ENCODE results near the gene SPTAN1.
"Not testable (repeated sequence)": the region's sequence is repeated elsewhere in the genome, so short reads cannot be mapped to it uniquely, and the experiment has no call there.

The SPTAN1 gene

DNA sequence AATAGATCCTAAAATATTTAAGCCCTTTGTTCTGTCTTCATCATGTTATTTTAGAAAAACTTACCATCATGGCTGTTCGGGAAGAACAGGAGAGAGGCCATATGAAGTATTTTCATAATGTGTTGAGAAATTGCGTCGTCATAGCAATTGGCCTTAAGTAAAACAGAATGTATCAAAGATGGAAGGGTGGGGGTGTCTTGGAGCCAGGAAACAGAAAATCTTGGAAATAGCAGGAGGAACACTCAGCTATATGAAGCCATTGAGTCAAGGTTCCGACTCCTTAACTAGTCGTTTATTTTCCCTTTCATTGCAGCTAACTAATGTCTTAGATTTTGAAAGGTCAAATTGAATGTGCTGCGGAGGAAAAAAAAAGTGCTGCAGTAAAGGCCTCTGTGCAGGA is 1.3 kb downstream of the SPTAN1 start:
- no peak for DNase-seq

DNA sequence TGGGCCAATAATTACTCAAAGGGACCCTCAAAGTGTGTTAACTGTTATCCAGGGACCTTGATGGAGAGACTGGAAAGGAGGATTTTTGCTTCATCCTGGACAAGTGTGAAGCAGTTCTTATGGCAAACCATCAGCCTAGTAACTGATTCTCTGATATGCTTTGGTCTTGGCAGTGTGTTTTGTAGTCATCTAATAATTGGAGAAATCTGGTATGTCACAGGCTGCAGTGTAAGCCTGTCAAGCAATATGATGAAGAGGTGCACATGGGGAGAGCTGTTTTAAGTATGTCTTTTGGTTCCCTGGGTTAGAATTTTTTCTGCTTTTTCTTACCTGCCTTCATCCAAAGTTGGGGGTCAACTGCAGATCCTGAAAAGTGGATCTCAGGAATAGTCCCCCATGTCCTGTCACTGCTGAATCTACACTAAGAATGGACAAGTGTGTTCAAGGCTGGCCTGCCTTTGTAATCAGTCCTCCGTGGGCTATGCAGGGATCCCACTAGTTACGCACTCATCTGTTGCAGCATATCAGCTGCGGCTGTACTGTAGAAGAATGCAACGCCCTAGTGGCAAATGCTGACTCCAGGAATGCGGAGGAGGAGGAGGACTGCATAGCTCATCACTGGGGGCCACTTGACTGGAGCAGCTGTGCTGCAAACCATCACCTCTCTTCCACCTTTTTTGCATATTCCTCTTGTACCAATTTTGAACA is 1.9 kb downstream of the SPTAN1 start:
- DNase-seq: peak; percentile 53

- DNase-seq: no peak
Observed at GRCh38 chr9:128555180-128555721, 2.9 kb downstream of the SPTAN1 start.

GRCh38 chr9:128556276-128556675 is 3.9 kb downstream of the SPTAN1 start:
- no peak for DNase-seq

DNA sequence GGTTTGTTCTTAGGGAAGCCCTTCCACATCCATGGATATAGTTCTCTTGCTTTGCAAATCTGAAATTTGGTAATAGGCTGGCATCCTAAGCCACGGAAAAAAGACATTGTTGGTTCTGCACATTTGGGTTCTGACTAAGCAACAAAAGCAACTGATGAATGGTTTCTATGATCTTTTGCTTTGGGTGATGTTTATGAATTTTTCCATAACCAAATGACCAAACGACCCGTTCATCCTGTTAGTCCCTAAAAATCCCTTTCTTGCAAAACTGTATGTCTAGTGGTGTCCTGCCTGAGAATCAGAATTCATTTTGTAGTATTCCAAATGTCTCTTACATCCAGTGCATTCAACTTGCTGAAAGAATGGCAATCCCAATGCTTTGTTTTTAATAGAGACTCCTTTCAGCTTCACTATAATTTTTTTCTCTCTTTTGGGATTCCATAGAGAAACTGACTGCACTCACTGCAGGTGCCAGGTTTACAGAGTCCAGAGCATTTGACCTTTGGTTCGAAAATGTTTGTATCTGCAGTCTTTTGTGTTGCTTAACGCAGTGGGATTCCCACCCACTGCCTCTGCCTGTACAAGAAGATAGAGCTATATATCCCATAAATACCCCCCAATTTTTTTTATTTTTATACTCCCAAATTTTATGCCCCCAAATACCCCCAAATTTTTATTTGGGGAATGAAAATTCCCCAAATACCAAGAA is 4.7 kb downstream of the SPTAN1 start:
- DNase-seq: no peak

- DNase-seq: peak; percentile 72
Observed at GRCh38 chr9:128558431-128559310, 6.3 kb downstream of the SPTAN1 start.

DNA sequence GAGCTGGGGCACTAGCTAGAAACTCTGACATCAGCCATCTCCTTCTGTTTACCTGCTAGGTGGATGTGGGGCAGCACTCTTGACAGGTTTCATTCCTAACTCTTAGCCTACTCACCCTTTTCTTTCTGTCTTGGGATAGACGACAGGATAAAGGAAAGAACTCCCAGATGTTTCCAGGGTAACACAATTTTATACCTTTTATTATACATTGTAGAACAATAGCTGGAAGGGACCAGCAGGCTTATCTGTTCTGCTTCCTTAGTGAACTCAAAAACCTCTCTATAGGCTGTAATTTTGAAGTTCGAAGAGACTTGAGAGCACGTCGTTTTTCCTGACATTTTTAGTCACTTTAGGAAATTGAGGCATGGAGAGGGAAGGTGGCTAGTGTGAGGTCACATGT is 13.2 kb downstream of the SPTAN1 start:
- no peak for DNase-seq

GRCh38 chr9:128568470-128569078 is 16.2 kb downstream of the SPTAN1 start:
- no peak for DNase-seq

GRCh38 chr9:128575469-128575868 is 23.1 kb downstream of the SPTAN1 start:
- no peak for DNase-seq

GRCh38 chr9:128575916-128576315 is 23.5 kb downstream of the SPTAN1 start:
- no peak for DNase-seq

DNA sequence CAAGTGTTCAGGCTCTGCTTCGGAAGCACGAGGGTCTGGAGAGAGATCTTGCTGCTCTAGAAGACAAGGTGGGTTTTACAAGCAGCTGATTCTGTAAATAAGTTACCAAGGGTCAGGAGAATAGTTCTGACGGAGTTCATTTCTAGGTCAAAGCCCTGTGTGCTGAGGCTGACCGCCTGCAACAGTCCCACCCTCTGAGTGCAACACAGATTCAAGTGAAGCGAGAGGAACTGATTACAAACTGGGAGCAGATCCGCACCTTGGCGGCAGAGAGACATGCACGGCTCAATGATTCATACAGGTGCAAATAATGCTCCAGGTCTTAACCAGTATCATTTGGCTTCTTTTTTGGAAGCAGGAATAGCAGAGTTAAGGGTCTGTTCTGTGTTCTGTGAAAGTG is 24.8 kb downstream of the SPTAN1 start:
- DNase-seq: no peak

DNA sequence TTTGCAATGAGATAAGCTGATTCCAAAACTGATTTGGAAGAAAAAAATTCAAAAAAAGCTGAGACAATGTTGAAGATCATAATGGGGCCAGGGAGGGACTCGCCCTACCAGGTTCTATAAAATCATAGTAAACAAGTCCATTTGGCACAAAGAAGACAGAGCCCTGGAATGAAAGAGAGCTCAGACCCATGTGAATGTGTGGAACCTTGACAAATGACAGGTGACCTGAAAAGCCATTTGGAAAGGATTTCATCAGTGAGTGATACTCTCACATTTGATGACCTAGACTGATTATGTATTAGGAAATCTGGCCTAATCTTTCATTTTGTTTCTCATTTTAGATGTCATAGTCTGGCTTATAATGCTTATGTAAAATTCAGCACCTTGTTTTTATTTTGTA is 26.8 kb downstream of the SPTAN1 start:
- DNase-seq: no peak

DNA sequence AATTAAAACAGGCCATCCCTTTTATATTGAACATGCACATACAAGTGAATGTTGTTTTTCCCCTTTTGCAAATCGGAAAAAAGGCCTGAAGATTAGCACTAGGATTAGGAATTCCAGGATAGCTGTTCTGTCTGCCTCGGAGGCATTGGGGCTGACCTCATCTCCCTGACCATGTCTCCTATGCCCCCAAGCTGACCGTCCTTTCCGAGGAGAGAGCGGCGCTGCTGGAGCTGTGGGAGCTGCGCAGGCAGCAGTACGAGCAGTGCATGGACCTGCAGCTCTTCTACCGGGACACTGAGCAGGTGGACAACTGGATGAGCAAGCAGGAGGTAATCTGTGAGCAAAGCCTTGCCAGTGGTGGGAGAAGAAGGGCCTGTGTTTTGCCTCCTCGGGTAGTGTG is 28.3 kb downstream of the SPTAN1 start:
- DNase-seq: no peak

DNA sequence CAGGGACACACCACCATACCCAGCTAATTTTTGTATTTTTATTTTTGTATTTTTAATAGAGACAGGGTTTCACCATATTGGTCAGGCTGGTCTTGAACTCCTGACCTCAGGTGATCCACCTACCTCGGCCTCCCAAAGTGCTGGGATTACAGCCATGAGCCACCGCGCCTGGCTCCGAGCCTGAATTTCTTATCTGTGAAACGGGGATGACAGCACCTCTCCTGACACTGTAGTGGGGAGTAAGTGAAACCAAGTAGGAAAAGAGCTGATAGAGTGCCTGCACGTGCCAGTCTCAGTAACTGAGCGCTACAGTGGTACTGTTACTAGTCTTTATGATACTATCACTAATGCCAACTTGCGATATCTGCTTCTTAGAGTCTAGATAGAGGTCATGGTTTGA is 32.8 kb downstream of the SPTAN1 start:
- DNase-seq: not testable (repeated sequence)

DNA sequence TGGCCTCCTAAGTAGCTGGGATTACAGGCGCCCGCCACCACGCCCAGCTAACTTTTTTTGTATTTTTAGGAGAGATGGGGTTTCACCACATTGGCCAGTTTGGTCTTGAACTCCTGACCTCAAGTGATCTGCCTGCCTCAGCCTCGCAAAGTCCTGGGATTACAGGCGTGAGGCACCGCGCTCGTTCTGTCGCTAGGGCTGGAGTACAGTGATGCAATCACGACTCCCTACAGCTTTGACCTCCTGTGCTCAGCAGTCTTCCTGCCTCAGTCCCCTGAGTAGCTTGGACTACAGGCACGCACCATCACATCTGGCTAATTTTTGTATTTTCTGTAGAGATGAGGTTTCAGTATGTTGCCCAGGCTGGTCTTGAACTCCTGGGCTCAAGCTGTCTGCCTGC is 34.5 kb downstream of the SPTAN1 start:
- DNase-seq: not testable (repeated sequence)

GRCh38 chr9:128587453-128587852 is 35.1 kb downstream of the SPTAN1 start:
- DNase-seq: peak; percentile 68

DNA sequence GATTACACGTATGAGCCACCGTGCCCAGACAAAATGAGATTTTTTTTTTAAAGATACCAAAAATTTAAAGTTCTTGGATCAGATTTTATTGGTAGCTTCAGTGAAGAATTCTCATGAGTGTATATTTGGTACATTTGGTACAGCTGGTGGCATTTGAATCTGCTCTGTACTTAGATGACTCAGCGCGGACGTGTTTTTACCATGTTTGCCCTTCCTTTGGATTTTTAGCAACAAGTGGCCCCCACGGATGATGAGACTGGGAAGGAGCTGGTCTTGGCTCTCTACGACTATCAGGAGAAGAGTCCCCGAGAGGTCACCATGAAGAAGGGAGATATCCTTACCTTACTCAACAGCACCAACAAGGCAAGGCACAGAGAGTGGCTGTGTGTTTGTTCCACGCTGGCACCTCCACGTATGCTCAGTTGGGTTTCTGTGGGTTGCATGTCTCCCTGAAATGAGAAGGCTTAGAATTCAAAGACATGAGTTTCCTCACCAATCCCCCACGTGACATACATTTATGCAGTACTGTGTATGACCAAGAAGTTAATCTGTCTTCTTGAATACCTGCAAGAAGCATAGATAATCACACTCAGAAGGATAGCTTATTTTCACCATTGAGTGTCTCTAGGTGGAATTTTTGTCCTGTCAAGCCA is 36.3 kb downstream of the SPTAN1 start:
- no peak for DNase-seq

DNA sequence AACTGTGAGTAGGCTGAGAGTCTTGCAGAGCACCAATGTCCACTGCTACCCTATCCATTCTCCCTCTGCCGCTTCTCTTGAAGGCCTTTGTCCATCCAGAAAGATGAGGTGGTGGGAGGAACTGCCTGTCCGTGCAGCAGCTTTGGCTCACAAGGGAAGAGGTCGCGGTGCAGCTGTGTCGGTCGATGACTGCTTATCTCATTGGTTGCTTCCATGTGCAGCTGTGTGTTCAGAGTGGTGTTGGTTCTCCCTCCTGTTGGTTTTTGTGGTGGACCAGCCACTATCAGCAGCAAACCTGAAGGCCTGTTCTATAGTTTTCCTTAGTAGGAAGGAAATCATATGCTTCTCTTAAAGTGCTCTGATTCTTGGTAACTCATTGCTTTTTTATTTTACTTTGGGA is 40.7 kb downstream of the SPTAN1 start:
- DNase-seq: no peak

- no peak for DNase-seq
Observed at GRCh38 chr9:128593856-128594255, 41.5 kb downstream of the SPTAN1 start.

DNA sequence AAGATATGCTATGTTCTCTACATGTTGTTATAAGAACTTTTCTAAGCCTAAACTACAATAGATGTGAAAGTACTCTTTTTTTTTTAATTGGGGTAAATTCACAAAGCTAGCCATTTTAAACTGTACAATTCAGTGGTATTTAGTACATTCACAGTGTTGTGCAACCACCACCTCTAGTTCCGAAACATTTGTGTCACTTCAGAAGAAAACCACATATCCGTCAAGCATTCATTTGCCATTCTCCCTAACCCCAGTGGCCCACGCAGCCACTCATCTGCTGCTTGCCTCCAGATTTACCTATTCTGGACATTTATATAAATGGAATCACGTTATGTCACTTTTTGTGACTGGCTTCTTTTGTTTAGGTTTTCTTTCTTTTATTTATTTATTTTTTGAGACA is 43.1 kb downstream of the SPTAN1 start:
- no peak for DNase-seq

DNA sequence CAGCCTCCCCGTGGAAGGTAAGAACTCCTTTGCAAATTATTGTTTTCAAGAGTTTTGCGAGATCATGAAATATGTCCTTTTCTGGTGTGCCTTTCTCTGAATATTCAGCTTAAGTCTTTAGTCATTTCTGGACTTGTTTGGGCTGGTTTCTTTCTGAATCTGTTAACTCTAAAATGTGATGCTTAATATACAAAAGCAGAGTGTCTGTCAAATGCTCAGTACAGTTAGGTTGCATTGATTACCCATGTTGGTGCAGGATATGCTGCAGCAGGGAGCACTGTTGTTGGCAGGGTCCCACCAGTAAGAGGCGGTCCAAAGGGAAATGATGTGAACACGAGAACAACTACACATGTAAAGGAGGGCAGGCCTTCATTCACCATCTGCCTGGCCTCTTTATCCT is 47.7 kb downstream of the SPTAN1 start:
- DNase-seq: no peak

- DNase-seq: no peak
Observed at GRCh38 chr9:128603697-128604096, 51.3 kb downstream of the SPTAN1 start.
